Suppressor macrophage (primary cell): ENCODE measurements around the gene ZHX3.
A peak's percentile ranks its signal among the peaks of the same experiment; 100 is the strongest.
"Not testable (repeated sequence)": the region's sequence is repeated elsewhere in the genome, so short reads cannot be mapped to it uniquely, and the experiment has no call there.

Experiments
- DNase-seq, 4 experiments: peaks; one replicate each; pipeline ENCODE4 v3.0.0-alpha.2; 2020 to 2022

ZHX3 gene

GRCh38 chr20:41331731-41332130 is 14.2 kb upstream of the ZHX3 start:
- DNase-seq = no peak

GRCh38 chr20:41330941-41331340 is 13.4 kb upstream of the ZHX3 start:
- no peak for DNase-seq

GRCh38 chr20:41330343-41330720 is 12.8 kb upstream of the ZHX3 start:
- no peak for DNase-seq

- DNase-seq = peak; percentile 86 to 90 (median 88)
These were observed 12.2 kb upstream of the ZHX3 start for GRCh38 chr20:41329435-41330342.

- DNase-seq = no peak
These were observed 9.6 kb upstream of the ZHX3 start for GRCh38 chr20:41327178-41327577.

- DNase-seq = peak; percentile 42 to 65 (median 54)
These were observed 3.4 kb upstream of the ZHX3 start for GRCh38 chr20:41320976-41321375.

- DNase-seq = no peak
These were observed 2.9 kb upstream of the ZHX3 start for GRCh38 chr20:41320441-41320840.

- no peak for DNase-seq
These were observed 729 bp upstream of the ZHX3 start for GRCh38 chr20:41318271-41318649.

GRCh38 chr20:41316602-41317545 is 657 bp downstream of the ZHX3 start:
- peak; percentile 51 to 79 (median 64) for DNase-seq

GRCh38 chr20:41316051-41316450 is 1.5 kb downstream of the ZHX3 start:
- DNase-seq = no peak

- no peak for DNase-seq
These were observed 3.1 kb downstream of the ZHX3 start for GRCh38 chr20:41314386-41314785.

- DNase-seq = not testable (repeated sequence)
These were observed 5.5 kb downstream of the ZHX3 start for GRCh38 chr20:41312009-41312408.

GRCh38 chr20:41309817-41310216 is 7.7 kb downstream of the ZHX3 start:
- DNase-seq = no peak

- peak in 2 of 4 experiments; percentile 33 to 44 for DNase-seq
These were observed 8.7 kb downstream of the ZHX3 start for GRCh38 chr20:41308726-41309413.

- DNase-seq = peak in 3 of 4 experiments; percentile 10 to 49 (median 21)
These were observed 9.2 kb downstream of the ZHX3 start for GRCh38 chr20:41308290-41308711.

GRCh38 chr20:41307021-41307420 is 10.5 kb downstream of the ZHX3 start:
- DNase-seq = no peak

- DNase-seq = no peak
These were observed 11.3 kb downstream of the ZHX3 start for GRCh38 chr20:41306061-41306727.

GRCh38 chr20:41304424-41305079 is 13.0 kb downstream of the ZHX3 start:
- no peak for DNase-seq

- DNase-seq = peak in 2 of 4 experiments; percentile 29 to 44
These were observed 13.5 kb downstream of the ZHX3 start for GRCh38 chr20:41304002-41304401.

GRCh38 chr20:41300886-41301285 is 16.6 kb downstream of the ZHX3 start:
- DNase-seq = no peak

- no peak for DNase-seq
These were observed 17.1 kb downstream of the ZHX3 start for GRCh38 chr20:41300383-41300782.

- DNase-seq = no peak
These were observed 17.6 kb downstream of the ZHX3 start for GRCh38 chr20:41299899-41300298.
